Progenitor cell of endocrine pancreas (in vitro differentiated cells): ENCODE measurements around the gene RBBP4. TPM values are rescaled to one million over a fixed set of nuclear protein-coding genes. Genes with fewer than 3 reads are reported as not detected.
A peak's percentile ranks its signal among the peaks of the same experiment; 100 is the strongest.

Experiments
- DNase-seq: peaks from one replicate; pipeline ENCODE4 v3.0.0; 2021; ENCODE audit warnings: low spot score; ENCODE audit not compliant: unreplicated experiment
- H3K27ac Mint-ChIP-seq: 2 replicates; pipeline ENCODE4 v1.8.0; 2021; ENCODE audit warnings: mild to moderate bottlenecking, moderate library complexity, mixed read lengths
- H3K27me3 Mint-ChIP-seq: 2 replicates; pipeline ENCODE4 v1.8.0; 2021; ENCODE audit warnings: mixed read lengths
- H3K36me3 Mint-ChIP-seq: 2 replicates; pipeline ENCODE4 v1.8.0; 2022; ENCODE audit warnings: mixed read lengths; ENCODE audit not compliant: insufficient read depth
- H3K4me1 Mint-ChIP-seq: 2 replicates; pipeline ENCODE4 v1.8.0; 2021; ENCODE audit warnings: low read depth, mixed read lengths
- H3K4me3 Mint-ChIP-seq: 2 replicates; pipeline ENCODE4 v1.8.0; 2021; ENCODE audit warnings: low read depth, mild to moderate bottlenecking, moderate library complexity, mixed read lengths
- H3K9me3 Mint-ChIP-seq: 2 replicates; pipeline ENCODE4 v1.8.0; 2021; ENCODE audit warnings: low read depth, mixed read lengths
- long read RNA-seq: library from polyadenylated mRNA; unstranded; transcript quantifications from one replicate; pipeline ENCODE4 v2.0.0, GENCODE V29; 2020
- total RNA-seq: library from RNA; stranded (reverse); gene quantifications from 2 replicates; pipeline ENCODE4 v1.2.1, GENCODE V29; 2021
- TF ChIP-seq, protein P1 (sequence below): fragments of 200-600 bp; sonication (generic); IDR thresholded peaks from one replicate; pipeline ENCODE4 v1.5.0; 2021; ENCODE audit warnings: antibody characterized with exemption, mild to moderate bottlenecking; ENCODE audit not compliant: unreplicated experiment

Gene RBBP4
- total RNA-seq = 426 and 432 TPM in 2 replicates
- long read RNA-seq, full-length matches to known transcripts = 574 of 681 reads
- long read RNA-seq, partial matches to known transcripts = 61 of 681 reads
- long read RNA-seq, other reads (novel, unspliced or antisense) = 46 of 681 reads

GRCh38 chr1:32650752-32651460 is at the start of gene RBBP4:
RBBP4 (plus strand) TSS chr1:32651208; CDS start chr1:32651307, 99 bp downstream.
- TF ChIP-seq, protein P1, sequence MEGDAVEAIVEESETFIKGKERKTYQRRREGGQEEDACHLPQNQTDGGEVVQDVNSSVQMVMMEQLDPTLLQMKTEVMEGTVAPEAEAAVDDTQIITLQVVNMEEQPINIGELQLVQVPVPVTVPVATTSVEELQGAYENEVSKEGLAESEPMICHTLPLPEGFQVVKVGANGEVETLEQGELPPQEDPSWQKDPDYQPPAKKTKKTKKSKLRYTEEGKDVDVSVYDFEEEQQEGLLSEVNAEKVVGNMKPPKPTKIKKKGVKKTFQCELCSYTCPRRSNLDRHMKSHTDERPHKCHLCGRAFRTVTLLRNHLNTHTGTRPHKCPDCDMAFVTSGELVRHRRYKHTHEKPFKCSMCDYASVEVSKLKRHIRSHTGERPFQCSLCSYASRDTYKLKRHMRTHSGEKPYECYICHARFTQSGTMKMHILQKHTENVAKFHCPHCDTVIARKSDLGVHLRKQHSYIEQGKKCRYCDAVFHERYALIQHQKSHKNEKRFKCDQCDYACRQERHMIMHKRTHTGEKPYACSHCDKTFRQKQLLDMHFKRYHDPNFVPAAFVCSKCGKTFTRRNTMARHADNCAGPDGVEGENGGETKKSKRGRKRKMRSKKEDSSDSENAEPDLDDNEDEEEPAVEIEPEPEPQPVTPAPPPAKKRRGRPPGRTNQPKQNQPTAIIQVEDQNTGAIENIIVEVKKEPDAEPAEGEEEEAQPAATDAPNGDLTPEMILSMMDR = no peak
- H3K4me1 Mint-ChIP-seq = peaks cover 34% of the 10 kb centered on the region
- peak within 1 kb of the TSS; percentile 90 for H3K4me3 Mint-ChIP-seq
- H3K27ac Mint-ChIP-seq = peak within 1 kb of the TSS; percentile 99
- H3K27me3 Mint-ChIP-seq = no peaks in the 10 kb centered on the region
- peaks cover 17% of the 10 kb centered on the region for H3K36me3 Mint-ChIP-seq
- peak; percentile 99 for DNase-seq
- no peaks in the 10 kb centered on the region for H3K9me3 Mint-ChIP-seq

DNA sequence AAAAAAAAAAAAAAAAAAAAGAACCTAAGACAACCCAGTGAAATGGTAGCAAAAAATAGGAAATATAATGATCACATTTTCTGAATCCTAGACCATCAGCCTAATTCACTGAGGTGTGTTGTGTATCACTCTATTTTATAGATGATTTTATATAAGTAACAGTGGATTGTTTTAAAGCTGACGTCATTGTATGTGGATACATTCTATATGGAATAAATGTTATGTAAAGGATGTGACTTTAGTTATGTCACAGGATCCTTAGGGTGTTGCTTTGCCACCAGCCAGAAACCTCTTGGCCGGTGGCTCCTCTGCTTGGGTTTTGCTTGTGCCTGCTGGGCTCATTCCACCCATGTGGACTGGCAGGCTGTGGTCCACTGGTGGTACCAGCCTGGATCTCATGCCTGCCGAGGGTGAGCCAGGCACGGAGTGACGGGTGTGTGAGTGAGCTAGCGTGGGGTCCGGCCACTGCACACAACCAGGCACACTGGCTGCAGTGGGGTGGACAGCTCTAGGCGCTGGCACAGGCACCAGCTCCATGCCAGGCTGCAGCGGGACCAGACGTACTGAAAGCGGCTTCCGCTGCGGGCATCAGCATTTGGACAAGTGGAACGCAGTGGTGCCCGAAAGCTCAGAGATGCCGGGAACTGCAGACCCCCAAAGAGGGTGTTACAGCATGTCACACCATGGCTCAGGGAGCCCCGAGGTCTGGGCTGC is 45.1 kb upstream of the RBBP4 start:
- Mint-ChIP-seq H3K36me3 (peaks cover 1% of the 10 kb centered on the region), H3K4me1 (no peaks in the 10 kb centered on the region), H3K27me3 (no peaks in the 10 kb centered on the region), H3K9me3 (no peaks in the 10 kb centered on the region), H3K4me3 (no peak overlapping the region), H3K27ac (no peak overlapping the region)
- DNase-seq = no peak
- TF ChIP-seq, protein P1 = no peak

DNA sequence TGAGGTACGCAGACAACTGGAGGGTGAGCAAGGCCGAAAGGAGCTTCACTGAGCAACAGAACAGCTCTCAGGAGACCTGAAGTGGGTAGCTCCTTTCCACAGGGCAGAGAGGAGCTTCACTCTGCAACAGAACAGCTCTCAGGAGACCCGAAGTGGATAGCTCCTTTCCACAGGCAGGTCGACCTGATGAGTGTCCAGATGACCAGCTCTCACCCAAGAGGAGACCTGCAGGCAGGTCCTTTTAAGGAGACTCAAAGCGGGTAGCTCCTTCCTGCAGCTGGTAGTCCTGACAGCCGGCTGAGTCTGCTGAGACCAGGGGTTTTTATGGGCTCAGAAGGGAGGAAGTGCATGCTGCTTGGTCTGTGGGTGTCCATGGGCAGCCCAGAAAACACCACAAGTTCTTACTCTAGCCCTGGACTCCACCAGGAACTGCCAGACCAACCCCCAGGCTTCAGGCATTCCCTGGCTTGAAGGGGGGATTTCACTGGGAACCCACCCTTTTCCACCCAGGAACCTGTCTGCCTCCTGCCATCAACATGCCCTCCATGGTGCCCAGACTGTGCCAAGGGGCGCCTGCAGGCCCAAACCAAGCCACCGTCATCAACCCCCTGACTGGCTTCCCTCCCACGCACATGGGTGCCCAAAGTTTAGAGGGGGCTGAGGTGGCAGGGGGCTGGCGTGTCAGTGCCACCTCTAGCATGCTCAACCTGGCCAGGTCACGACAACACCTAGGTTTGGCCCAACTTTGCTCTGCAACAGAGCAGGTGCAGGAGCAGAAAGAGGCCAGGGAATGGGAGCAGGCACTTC is 44.2 kb upstream of the RBBP4 start:
- Mint-ChIP-seq H3K4me1 (no peaks in the 10 kb centered on the region), H3K27me3 (no peaks in the 10 kb centered on the region), H3K4me3 (no peak overlapping the region), H3K36me3 (peaks cover 1% of the 10 kb centered on the region), H3K27ac (no peak overlapping the region), H3K9me3 (no peaks in the 10 kb centered on the region)
- no peak for DNase-seq
- TF ChIP-seq, protein P1 = no peak

DNA sequence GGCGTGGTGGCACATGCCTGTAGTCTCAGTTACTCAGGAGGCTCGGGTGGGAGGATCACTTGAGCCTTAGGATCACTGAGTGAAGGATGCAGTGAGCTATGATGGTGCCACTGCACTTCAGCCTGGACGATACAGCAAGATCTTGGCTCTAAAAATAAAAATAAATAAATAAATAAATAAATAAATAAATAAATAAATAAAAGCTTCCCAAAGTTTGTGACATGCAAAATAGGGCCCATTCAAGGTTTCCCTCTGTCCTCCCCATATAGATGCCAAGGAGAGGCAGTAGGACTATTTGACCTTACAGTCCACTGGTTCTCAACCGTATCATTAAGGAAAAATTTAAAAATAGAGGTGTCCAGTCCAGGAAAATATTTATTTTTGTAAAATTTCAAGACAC is 41.8 kb upstream of the RBBP4 start:
- H3K4me3 Mint-ChIP-seq = no peak overlapping the region
- no peaks in the 10 kb centered on the region for H3K36me3 Mint-ChIP-seq
- H3K27ac Mint-ChIP-seq = no peak overlapping the region
- peaks cover 4% of the 10 kb centered on the region for H3K4me1 Mint-ChIP-seq
- DNase-seq = no peak
- H3K9me3 Mint-ChIP-seq = no peaks in the 10 kb centered on the region
- no peaks in the 10 kb centered on the region for H3K27me3 Mint-ChIP-seq
- TF ChIP-seq, protein P1 = no peak

DNA sequence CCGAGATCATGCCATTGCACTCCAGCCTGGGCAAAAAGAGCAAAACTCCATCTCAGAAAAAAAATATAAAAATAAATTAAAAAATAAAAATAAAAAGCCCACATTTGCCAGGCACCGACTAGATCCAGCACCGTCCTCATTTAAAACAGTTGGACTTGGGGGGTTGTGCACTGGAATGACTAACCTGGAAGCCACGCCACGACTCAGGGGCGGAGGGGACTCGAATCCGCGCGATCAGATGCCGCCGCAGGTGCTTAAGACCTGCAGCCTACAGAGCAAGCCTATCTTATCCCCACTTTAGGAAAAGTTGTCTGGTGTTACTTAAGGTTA is 39.2 kb upstream of the RBBP4 start:
- no peaks in the 10 kb centered on the region for H3K36me3 Mint-ChIP-seq
- no peak overlapping the region for H3K27ac Mint-ChIP-seq
- no peaks in the 10 kb centered on the region for H3K9me3 Mint-ChIP-seq
- peaks cover 4% of the 10 kb centered on the region for H3K4me1 Mint-ChIP-seq
- H3K27me3 Mint-ChIP-seq = no peaks in the 10 kb centered on the region
- no peak for DNase-seq
- TF ChIP-seq, protein P1 = no peak
- peak overlapping the region; percentile 75 for H3K4me3 Mint-ChIP-seq
